DND-41 (cell line): ENCODE data around the gene IGLL1.

Source experiments
- EZH2 ChIP-seq: IDR thresholded peaks from 3 replicates; pipeline ENCODE4 v1.6.1; 2012; ENCODE audit warnings: borderline replicate concordance, low read depth, mild to moderate bottlenecking, moderate library complexity, low read length, inconsistent platforms; ENCODE audit not compliant: severe bottlenecking
- TF ChIP-seq, protein P1 (sequence below): IDR thresholded peaks from 2 replicates; pipeline ENCODE4 v1.5.1; 2012; ENCODE audit warnings: borderline replicate concordance, low read length, moderate library complexity, mild to moderate bottlenecking; ENCODE audit not compliant: poor library complexity, severe bottlenecking; ENCODE audit errors: extremely low read depth

DNA sequence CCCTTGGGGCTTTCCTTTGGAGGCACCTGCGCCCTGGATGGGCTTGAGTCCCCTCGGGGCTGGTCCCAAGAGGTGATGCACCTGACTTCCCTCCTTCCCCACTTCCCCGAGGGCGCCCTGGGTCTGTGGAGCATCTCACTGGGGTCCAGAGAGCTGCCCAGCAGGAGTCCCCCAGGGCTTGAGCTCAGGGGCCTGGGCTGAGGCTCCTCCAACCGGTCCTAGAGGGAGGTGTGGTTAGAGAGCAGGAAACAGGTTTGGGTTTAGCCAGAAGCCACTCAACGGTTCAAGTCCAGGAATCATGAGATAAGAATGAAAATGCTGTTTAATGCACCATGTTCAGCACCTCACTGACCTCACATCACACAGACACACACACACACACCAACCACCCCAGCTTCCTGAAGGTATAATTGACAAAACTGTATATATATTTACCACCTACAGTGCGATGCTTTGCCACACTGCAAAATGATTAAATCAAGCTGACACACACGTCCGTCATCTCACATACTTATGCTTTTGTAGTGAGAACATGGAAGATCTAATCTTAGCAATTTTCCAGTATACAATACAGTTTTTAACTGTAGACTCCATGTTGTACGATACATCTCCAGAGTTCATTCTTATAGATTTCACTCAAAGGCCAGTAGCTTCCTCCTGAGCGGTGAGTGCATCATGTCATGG is 628 bp upstream of the IGLL1 start:
- TF ChIP-seq, protein P1, sequence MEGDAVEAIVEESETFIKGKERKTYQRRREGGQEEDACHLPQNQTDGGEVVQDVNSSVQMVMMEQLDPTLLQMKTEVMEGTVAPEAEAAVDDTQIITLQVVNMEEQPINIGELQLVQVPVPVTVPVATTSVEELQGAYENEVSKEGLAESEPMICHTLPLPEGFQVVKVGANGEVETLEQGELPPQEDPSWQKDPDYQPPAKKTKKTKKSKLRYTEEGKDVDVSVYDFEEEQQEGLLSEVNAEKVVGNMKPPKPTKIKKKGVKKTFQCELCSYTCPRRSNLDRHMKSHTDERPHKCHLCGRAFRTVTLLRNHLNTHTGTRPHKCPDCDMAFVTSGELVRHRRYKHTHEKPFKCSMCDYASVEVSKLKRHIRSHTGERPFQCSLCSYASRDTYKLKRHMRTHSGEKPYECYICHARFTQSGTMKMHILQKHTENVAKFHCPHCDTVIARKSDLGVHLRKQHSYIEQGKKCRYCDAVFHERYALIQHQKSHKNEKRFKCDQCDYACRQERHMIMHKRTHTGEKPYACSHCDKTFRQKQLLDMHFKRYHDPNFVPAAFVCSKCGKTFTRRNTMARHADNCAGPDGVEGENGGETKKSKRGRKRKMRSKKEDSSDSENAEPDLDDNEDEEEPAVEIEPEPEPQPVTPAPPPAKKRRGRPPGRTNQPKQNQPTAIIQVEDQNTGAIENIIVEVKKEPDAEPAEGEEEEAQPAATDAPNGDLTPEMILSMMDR = no peak
- no peak for TF ChIP-seq EZH2
